ENCODE data around the gene PCDH9.

DNA sequence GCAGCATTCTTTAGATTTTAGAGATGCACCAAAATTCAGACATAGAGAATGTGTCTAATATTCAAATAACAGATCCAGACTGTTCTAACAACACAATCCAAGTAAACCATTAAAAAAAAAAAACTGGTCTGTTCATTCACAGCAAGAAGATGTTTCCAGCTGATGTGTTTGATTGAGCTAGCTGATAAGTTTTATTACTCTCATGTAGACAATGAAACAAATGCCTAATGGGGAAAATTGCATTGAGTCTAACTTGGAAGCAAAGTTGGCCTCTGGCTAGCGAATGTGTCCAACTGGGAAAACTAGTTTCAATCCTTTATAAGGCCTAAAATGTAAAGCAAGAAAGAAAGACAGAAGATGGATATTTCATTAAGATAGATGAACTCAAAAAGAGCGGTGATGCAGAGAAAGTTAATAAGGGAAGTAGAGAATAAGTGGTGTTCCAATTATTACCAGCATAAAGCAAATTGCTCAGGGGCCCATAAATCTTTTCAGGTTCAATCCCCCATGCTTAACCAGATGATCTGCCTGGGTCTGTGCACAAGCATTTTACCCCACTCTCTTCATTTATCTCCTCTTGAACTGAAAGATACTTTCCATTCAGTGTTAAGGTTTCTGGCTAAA lies 54.2 kb downstream of the PCDH9 start:
- TF ChIP-seq CTCF (IDR thresholded peaks at IDR 0.05) (no peak), POLR2A (IDR thresholded peaks at IDR 0.05) (no peak), EP300 (IDR thresholded peaks at IDR 0.05; ENCODE audit: low read depth) (no peak)
